Left ventricle myocardium inferior (tissue), 1 donor: Measurements from ENCODE around the gene PTGES2. TPM values are rescaled to one million over a fixed set of nuclear protein-coding genes. Genes with fewer than 3 reads are reported as not detected.

Experiments
- DNase-seq: peaks from one replicate; pipeline ENCODE4 v3.0.0-alpha.2; 2020
- H3K27ac ChIP-seq: fragments of 200-600 bp; replicated peaks from 2 replicates; pipeline ENCODE4 v1.8.0; 2021
- H3K27me3 ChIP-seq: fragments of 200-600 bp; 2 replicates; pipeline ENCODE4 v1.8.0; 2021; ENCODE audit warnings: low read depth
- H3K36me3 ChIP-seq: fragments of 200-600 bp; 2 replicates; pipeline ENCODE4 v1.8.0; 2021
- H3K4me1 ChIP-seq: fragments of 200-600 bp; 2 replicates; pipeline ENCODE4 v1.8.0; 2021
- H3K4me3 ChIP-seq: fragments of 200-600 bp; 2 replicates; pipeline ENCODE4 v1.8.0; 2021; ENCODE audit warnings: mild to moderate bottlenecking, moderate library complexity
- H3K9me3 ChIP-seq: fragments of 200-600 bp; replicated peaks from 2 replicates; pipeline ENCODE4 v1.8.0; 2021
- intact Hi-C: fragments of 100-400 bp; cut with micrococcal nuclease; formaldehyde crosslinking; loops from one replicate; pipeline ENCODE4 v1.11.0; 2022
- total RNA-seq: library from RNA; stranded (reverse); fragmentation: NEBNext Ultra II Directional; extraction: Animal tissue kit (Norgen Biotek cat#: 25700); gene quantifications from one replicate; pipeline ENCODE4 v1.2.1, GENCODE V29; 2021
- TF ChIP-seq, protein P1 (sequence below): fragments of 200-600 bp; IDR thresholded peaks from 2 replicates; pipeline ENCODE4 v1.8.0; 2021; ENCODE audit warnings: antibody characterized with exemption, mild to moderate bottlenecking, borderline replicate concordance
- donor health status: DM: no; HTN: yes; CAD: no; lungs with severe emphysema.

PTGES2 gene
- total RNA-seq, 1 donor from 2014 or later: 141 TPM

- Histone ChIP-seq H3K4me1 (peaks cover 66% of the 10 kb centered on the region), H3K4me3 (peak overlapping the region; percentile 38), H3K27ac (peak overlapping the region; percentile 31), H3K9me3 (no peaks in the 10 kb centered on the region), H3K36me3 (no peaks in the 10 kb centered on the region), H3K27me3 (no peaks in the 10 kb centered on the region)
- TF ChIP-seq, protein P1, sequence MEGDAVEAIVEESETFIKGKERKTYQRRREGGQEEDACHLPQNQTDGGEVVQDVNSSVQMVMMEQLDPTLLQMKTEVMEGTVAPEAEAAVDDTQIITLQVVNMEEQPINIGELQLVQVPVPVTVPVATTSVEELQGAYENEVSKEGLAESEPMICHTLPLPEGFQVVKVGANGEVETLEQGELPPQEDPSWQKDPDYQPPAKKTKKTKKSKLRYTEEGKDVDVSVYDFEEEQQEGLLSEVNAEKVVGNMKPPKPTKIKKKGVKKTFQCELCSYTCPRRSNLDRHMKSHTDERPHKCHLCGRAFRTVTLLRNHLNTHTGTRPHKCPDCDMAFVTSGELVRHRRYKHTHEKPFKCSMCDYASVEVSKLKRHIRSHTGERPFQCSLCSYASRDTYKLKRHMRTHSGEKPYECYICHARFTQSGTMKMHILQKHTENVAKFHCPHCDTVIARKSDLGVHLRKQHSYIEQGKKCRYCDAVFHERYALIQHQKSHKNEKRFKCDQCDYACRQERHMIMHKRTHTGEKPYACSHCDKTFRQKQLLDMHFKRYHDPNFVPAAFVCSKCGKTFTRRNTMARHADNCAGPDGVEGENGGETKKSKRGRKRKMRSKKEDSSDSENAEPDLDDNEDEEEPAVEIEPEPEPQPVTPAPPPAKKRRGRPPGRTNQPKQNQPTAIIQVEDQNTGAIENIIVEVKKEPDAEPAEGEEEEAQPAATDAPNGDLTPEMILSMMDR: no peak
- intact Hi-C loops: no loop called here
- DNase-seq: no peak
These were observed 36.0 kb downstream of the PTGES2 start for GRCh38 chr9:128091571-128091970.

DNA sequence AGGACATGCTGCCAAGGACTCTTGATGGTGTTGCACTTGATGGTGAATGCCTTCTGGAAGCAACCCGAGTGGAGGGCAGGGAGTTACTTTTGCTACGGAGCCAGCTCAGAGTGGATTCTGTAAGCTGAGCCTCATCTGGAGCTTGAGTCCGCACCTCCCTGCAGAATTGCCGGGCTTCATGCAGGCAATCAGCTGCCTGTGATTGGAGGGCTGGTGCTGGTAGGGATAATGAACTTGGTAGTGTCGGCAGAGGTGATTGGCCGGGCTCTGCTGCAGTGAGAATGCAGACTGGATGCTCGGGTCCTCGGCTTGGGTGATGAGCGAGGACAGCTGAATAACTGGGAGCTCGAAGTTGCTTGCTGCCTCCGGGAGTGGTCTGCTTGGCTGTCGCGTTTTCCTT lies 36.4 kb downstream of the PTGES2 start:
- intact Hi-C loops: no loop called here
- H3K36me3 ChIP-seq: no peaks in the 10 kb centered on the region
- DNase-seq: peak; percentile 64
- no peaks in the 10 kb centered on the region for H3K27me3 ChIP-seq
- TF ChIP-seq, protein P1: no peak
- H3K4me1 ChIP-seq: peaks cover 62% of the 10 kb centered on the region
- H3K27ac ChIP-seq: peak overlapping the region; percentile 31
- H3K9me3 ChIP-seq: no peaks in the 10 kb centered on the region
- H3K4me3 ChIP-seq: peak overlapping the region; percentile 38

DNA sequence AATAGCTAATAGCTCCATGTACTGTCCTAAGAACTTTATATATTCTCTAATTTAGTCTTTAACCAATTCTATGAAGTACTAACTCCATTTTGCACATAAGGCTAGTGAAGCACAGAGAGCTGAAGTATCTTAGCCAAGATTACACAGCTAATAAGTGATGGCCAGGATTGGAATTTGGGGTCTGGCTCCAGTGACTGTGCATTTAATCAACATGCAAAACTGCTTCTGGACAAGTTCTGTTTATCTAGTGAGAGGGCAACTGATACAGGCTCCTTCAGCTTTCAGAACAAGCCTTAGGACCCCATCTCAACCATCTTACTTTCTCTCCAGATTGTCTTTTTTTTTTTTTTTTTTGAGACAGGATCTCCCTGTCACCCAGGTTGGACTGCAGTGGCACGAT lies 38.2 kb downstream of the PTGES2 start:
- Histone ChIP-seq H3K27me3 (no peaks in the 10 kb centered on the region), H3K27ac (no peak overlapping the region), H3K4me1 (peaks cover 43% of the 10 kb centered on the region), H3K4me3 (no peak overlapping the region), H3K9me3 (no peaks in the 10 kb centered on the region), H3K36me3 (no peaks in the 10 kb centered on the region)
- intact Hi-C loops: no loop called here
- no peak for DNase-seq
- TF ChIP-seq, protein P1: no peak

DNA sequence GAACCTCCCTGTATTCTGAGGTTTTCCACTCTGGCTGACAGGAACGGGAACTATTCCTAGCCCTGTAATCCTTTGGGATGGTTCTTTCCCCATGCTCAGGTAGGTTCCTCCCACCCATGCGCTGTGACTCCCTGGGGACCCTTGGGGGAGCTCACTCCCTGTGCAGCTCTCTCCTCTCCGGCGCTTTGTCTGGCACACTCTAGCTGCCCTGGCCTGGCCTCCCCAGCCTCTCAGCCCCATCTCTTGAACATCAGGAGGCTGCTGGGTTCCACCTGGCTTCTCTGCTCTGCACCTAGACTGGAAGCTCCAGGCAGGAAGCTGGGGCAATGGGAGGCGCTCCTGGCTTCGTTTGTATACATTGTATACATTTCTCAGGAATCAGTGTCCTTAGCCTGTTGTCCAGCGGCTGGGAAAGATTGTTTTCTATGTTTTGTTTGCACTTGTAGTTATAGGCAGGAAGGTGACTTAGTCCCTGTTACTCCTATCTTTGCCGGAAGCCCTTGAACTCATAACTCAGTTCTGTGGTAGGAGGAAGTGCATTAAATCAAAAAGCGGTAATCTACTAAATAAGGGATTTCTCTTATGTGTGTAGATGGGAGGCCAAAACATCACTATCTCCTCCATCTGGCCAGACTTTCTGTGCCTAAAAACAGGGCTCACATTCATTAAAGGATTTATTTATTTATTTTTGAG lies 39.1 kb downstream of the PTGES2 start:
- Histone ChIP-seq H3K27me3 (no peaks in the 10 kb centered on the region), H3K9me3 (no peaks in the 10 kb centered on the region), H3K4me1 (peaks cover 39% of the 10 kb centered on the region), H3K36me3 (no peaks in the 10 kb centered on the region), H3K4me3 (no peak overlapping the region), H3K27ac (no peak overlapping the region)
- intact Hi-C loops: no loop called here
- TF ChIP-seq, protein P1: no peak
- no peak for DNase-seq

DNA sequence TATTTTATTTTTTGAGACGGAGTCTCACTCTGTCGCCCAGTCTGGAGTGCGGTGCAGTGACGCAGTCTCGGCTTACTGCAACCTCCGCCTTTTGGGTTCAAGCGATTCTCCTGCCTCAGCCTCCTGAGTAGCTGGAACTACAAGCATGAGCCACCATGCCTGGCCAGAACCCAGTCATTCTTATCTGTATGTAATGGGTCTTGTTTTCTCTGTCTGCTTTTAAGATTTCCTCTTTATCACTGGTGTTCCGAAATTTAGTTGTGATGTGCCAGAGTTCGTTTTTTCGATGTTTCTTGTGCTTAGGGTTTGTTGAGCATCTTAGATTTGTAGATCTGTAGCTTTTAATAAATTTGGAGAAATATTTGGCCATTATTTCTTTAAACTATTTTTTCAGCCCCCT lies 40.3 kb downstream of the PTGES2 start:
- TF ChIP-seq, protein P1: no peak
- no peak for DNase-seq

More for the DNA sequence above, 40.3 kb downstream of the PTGES2 start:
- Histone ChIP-seq H3K27me3 (no peaks in the 10 kb centered on the region), H3K4me3 (no peak overlapping the region), H3K27ac (no peak overlapping the region), H3K9me3 (no peaks in the 10 kb centered on the region), H3K36me3 (no peaks in the 10 kb centered on the region), H3K4me1 (peaks cover 32% of the 10 kb centered on the region)
- intact Hi-C loops: no loop called here
